OCI-LY3 (cell line): ENCODE results near the gene PLIN4.

ENCODE experiments used
- EZH2phosphoT487 ChIP-seq: fragments of 200-600 bp; shearing (Covaris generic); IDR thresholded peaks from 2 replicates; pipeline ENCODE4 v1.6.1; 2018; ENCODE audit warnings: antibody characterized with exemption, mixed run types, low read depth
- TF ChIP-seq, protein P1 (sequence below): fragments of 200-600, 300-600 bp; sonication (generic); IDR thresholded peaks from 2 replicates; pipeline ENCODE4 v1.5.1; 2014; ENCODE audit warnings: antibody characterized with exemption, low read length, low read depth

DNA sequence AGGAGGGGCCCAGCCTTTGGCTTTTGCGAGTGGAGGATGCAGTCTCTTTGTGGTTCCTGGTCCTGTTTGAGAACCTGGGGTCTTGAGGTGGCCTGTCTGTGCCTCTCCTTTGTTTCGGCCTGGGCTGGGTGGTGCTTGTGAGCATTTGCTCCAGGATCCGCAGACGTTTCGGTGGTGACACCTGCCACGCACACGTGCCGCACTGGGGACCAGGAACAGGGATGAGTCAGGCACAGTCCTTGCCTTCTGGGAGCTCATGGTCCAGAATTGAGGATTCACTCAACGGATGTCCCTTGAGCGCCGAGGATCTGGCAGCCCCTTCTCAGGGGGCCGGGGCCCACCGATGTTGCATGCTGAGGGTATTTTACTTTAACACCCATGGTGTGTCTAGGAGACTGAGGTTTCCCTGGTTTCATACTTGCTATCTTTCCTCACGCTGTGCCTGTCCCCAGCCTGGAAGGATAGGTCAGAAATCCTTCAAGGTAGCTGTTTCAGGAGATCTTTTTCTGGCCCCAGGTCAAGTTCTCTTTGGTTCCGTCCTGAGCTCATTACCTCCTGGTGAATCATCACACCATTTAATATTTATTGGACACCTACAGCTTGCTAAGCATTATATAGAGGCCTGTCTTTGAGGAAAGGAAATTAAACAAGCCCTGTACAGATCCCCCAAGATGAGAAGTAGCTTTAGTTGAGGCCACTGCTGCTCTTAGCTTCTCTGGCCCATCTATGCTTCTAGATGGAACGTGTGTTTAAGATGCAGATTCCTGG lies 41.1 kb downstream of the PLIN4 start:
- TF ChIP-seq, protein P1, sequence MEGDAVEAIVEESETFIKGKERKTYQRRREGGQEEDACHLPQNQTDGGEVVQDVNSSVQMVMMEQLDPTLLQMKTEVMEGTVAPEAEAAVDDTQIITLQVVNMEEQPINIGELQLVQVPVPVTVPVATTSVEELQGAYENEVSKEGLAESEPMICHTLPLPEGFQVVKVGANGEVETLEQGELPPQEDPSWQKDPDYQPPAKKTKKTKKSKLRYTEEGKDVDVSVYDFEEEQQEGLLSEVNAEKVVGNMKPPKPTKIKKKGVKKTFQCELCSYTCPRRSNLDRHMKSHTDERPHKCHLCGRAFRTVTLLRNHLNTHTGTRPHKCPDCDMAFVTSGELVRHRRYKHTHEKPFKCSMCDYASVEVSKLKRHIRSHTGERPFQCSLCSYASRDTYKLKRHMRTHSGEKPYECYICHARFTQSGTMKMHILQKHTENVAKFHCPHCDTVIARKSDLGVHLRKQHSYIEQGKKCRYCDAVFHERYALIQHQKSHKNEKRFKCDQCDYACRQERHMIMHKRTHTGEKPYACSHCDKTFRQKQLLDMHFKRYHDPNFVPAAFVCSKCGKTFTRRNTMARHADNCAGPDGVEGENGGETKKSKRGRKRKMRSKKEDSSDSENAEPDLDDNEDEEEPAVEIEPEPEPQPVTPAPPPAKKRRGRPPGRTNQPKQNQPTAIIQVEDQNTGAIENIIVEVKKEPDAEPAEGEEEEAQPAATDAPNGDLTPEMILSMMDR: no peak
- no peak for TF ChIP-seq EZH2phosphoT487
